ENCODE data around the gene STEAP4. TPM values are rescaled to one million over a fixed set of nuclear protein-coding genes. Genes with fewer than 3 reads are reported as not detected.

STEAP4 gene
- total and polyA plus RNA-seq, 2 donors (not counting 1 experiment from before 2014, with no cell fraction given): 0.94 to 0.99 TPM

- no peaks in the 10 kb centered on the region for H4K20me1 ChIP-seq (ENCODE audit: control insufficient read depth, extremely low read depth, insufficient read depth, low read length)
- no peak overlapping the region for H2AFZ ChIP-seq (ENCODE audit: low read length)
- no peak for TF ChIP-seq EZH2 (IDR thresholded peaks at IDR 0.05; ENCODE audit: low read length, missing control alignments)
- no peak for TF ChIP-seq CTCF (conservative IDR thresholded peaks at IDR 0.05 in 1 of 2, IDR thresholded peaks at IDR 0.05 in 1 of 2; ENCODE audit: low read depth in 1 of 2, low read length in 2 of 2)
- no peaks in the 10 kb centered on the region for H3K27me3 ChIP-seq (ENCODE audit: control insufficient read depth, insufficient read depth, low read length)
- H3K4me2 ChIP-seq (ENCODE audit: extremely low read depth, insufficient read depth, low read length): no peak overlapping the region
- H3K27ac ChIP-seq (ENCODE audit: insufficient read depth, low read length): no peak overlapping the region
- DNase-seq (ENCODE audit: low read depth in 2 of 2): no peak
- H3K36me3 ChIP-seq (ENCODE audit: control insufficient read depth, insufficient read depth, low read length): no peaks in the 10 kb centered on the region
- no peak overlapping the region for H3K4me3 ChIP-seq (replicated peaks in 1 of 4; ENCODE audit: control extremely low read depth in 1 of 4, insufficient read depth in 1 of 4, low read depth in 3 of 4, low read length in 4 of 4)
- H3K4me1 ChIP-seq (ENCODE audit: control insufficient read depth, extremely low read depth, insufficient read depth, low read length): no peaks in the 10 kb centered on the region
- no peaks in the 10 kb centered on the region for H3K9me3 ChIP-seq (ENCODE audit: control insufficient read depth, insufficient read depth, low read depth, low read length)
- H3K9ac ChIP-seq (ENCODE audit: insufficient read depth, low read length): no peak overlapping the region
- no peaks in the 10 kb centered on the region for H3K79me2 ChIP-seq (ENCODE audit: control insufficient read depth, insufficient read depth, low read length)
Measured at GRCh38 chr7:88310956-88311674, 4.4 kb upstream of the STEAP4 start.

- Histone ChIP-seq H3K4me2 (ENCODE audit: extremely low read depth, insufficient read depth, low read length) (no peak overlapping the region), H2AFZ (ENCODE audit: low read length) (no peak overlapping the region), H4K20me1 (ENCODE audit: control insufficient read depth, extremely low read depth, insufficient read depth, low read length) (no peaks in the 10 kb centered on the region), H3K4me3 (replicated peaks in 1 of 4; ENCODE audit: control extremely low read depth in 1 of 4, insufficient read depth in 1 of 4, low read depth in 3 of 4, low read length in 4 of 4) (no peak overlapping the region), H3K4me1 (ENCODE audit: control insufficient read depth, extremely low read depth, insufficient read depth, low read length) (no peaks in the 10 kb centered on the region), H3K27me3 (ENCODE audit: control insufficient read depth, insufficient read depth, low read length) (no peaks in the 10 kb centered on the region), H3K27ac (ENCODE audit: insufficient read depth, low read length) (no peak overlapping the region), H3K9me3 (ENCODE audit: control insufficient read depth, insufficient read depth, low read depth, low read length) (no peaks in the 10 kb centered on the region), H3K79me2 (ENCODE audit: control insufficient read depth, insufficient read depth, low read length) (no peaks in the 10 kb centered on the region), H3K9ac (ENCODE audit: insufficient read depth, low read length) (no peak overlapping the region), H3K36me3 (ENCODE audit: control insufficient read depth, insufficient read depth, low read length) (no peaks in the 10 kb centered on the region)
- TF ChIP-seq CTCF (conservative IDR thresholded peaks at IDR 0.05 in 1 of 2, IDR thresholded peaks at IDR 0.05 in 1 of 2; ENCODE audit: low read depth in 1 of 2, low read length in 2 of 2) (no peak), EZH2 (IDR thresholded peaks at IDR 0.05; ENCODE audit: low read length, missing control alignments) (no peak)
- DNase-seq (ENCODE audit: low read depth in 2 of 2): peak in 1 of 2 donors; percentile 14
Measured at GRCh38 chr7:88309819-88310218, 3.1 kb upstream of the STEAP4 start.

GRCh38 chr7:88307823-88308222, 1.1 kb upstream of the STEAP4 start:
- DNase-seq (ENCODE audit: low read depth in 2 of 2): no peak
- no peaks in the 10 kb centered on the region for H3K27me3 ChIP-seq (ENCODE audit: control insufficient read depth, insufficient read depth, low read length)
- no peak overlapping the region for H3K4me2 ChIP-seq (ENCODE audit: extremely low read depth, insufficient read depth, low read length)
- H3K9ac ChIP-seq (ENCODE audit: insufficient read depth, low read length): no peak overlapping the region
- H3K9me3 ChIP-seq (ENCODE audit: control insufficient read depth, insufficient read depth, low read depth, low read length): no peaks in the 10 kb centered on the region
- H3K27ac ChIP-seq (ENCODE audit: insufficient read depth, low read length): no peak overlapping the region
- no peaks in the 10 kb centered on the region for H3K79me2 ChIP-seq (ENCODE audit: control insufficient read depth, insufficient read depth, low read length)
- H3K4me3 ChIP-seq (replicated peaks in 1 of 4; ENCODE audit: control extremely low read depth in 1 of 4, insufficient read depth in 1 of 4, low read depth in 3 of 4, low read length in 4 of 4): no peak overlapping the region
- H2AFZ ChIP-seq (ENCODE audit: low read length): no peak overlapping the region
- no peaks in the 10 kb centered on the region for H3K4me1 ChIP-seq (ENCODE audit: control insufficient read depth, extremely low read depth, insufficient read depth, low read length)
- H3K36me3 ChIP-seq (ENCODE audit: control insufficient read depth, insufficient read depth, low read length): no peaks in the 10 kb centered on the region
- TF ChIP-seq EZH2 (IDR thresholded peaks at IDR 0.05; ENCODE audit: low read length, missing control alignments) (no peak), CTCF (conservative IDR thresholded peaks at IDR 0.05 in 1 of 2, IDR thresholded peaks at IDR 0.05 in 1 of 2; ENCODE audit: low read depth in 1 of 2, low read length in 2 of 2) (no peak)
- no peaks in the 10 kb centered on the region for H4K20me1 ChIP-seq (ENCODE audit: control insufficient read depth, extremely low read depth, insufficient read depth, low read length)

Measured in fibroblast of lung (primary cell).